Adrenal gland (tissue), 5 donors: ENCODE results near the gene GCNT2.

Experiments
- POLR2A ChIP-seq, 2 donors: fragments of 450-650 bp; IDR thresholded peaks; one replicate each; pipeline ENCODE4 v1.6.1; 2017; ENCODE audit warnings: antibody characterized with exemption in 2 of 2, mild to moderate bottlenecking in 2 of 2, moderate library complexity in 1 of 2
- TF ChIP-seq, protein P1 (sequence below), 6 experiments: fragments of 450-650 bp in 4 of 6; fragments of 200-600 bp in 2 of 6; sonication (generic) in 1 of 6; IDR thresholded peaks; 1 replicate in 5 of 6; 2 replicates in 1 of 6; pipeline versions ENCODE4 v1.5.1 to v1.8.0; 2016 to 2021; ENCODE audit warnings: antibody characterized with exemption in 6 of 6, mild to moderate bottlenecking in 2 of 6, moderate library complexity in 1 of 6
- donor health status: DM: no; HTN: no; CAD: no.

DNA sequence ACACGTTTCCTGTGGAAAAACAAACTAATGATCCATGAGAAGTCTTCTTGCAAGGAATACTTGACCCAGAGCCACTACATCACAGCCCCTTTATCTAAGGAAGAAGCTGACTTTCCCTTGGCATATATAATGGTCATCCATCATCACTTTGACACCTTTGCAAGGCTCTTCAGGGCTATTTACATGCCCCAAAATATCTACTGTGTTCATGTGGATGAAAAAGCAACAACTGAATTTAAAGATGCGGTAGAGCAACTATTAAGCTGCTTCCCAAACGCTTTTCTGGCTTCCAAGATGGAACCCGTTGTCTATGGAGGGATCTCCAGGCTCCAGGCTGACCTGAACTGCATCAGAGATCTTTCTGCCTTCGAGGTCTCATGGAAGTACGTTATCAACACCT lies 35.4 kb downstream of the GCNT2 start:
- TF ChIP-seq POLR2A (IDR thresholded peaks at IDR 0.05) = no peak
- TF ChIP-seq, protein P1, sequence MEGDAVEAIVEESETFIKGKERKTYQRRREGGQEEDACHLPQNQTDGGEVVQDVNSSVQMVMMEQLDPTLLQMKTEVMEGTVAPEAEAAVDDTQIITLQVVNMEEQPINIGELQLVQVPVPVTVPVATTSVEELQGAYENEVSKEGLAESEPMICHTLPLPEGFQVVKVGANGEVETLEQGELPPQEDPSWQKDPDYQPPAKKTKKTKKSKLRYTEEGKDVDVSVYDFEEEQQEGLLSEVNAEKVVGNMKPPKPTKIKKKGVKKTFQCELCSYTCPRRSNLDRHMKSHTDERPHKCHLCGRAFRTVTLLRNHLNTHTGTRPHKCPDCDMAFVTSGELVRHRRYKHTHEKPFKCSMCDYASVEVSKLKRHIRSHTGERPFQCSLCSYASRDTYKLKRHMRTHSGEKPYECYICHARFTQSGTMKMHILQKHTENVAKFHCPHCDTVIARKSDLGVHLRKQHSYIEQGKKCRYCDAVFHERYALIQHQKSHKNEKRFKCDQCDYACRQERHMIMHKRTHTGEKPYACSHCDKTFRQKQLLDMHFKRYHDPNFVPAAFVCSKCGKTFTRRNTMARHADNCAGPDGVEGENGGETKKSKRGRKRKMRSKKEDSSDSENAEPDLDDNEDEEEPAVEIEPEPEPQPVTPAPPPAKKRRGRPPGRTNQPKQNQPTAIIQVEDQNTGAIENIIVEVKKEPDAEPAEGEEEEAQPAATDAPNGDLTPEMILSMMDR (IDR thresholded peaks at IDR 0.05) = no peak
